NT2/D1 (cell line): ENCODE measurements around the gene SLC2A14.
"Not testable (repeated sequence)": the region's sequence is repeated elsewhere in the genome, so short reads cannot be mapped to it uniquely, and the experiment has no call there.

Experiments used
- DNase-seq: peaks from one replicate; pipeline ENCODE4 v3.0.0-alpha.2; 2011; ENCODE audit warnings: low read depth, low spot score
- H3K27me3 ChIP-seq: 2 replicates; pipeline ENCODE4 v1.6.0; 2011; ENCODE audit warnings: mild to moderate bottlenecking; ENCODE audit not compliant: insufficient read length, insufficient read depth
- H3K36me3 ChIP-seq: 2 replicates; pipeline ENCODE4 v1.6.1; 2011; ENCODE audit warnings: mild to moderate bottlenecking, low read length, mixed read lengths; ENCODE audit not compliant: insufficient read depth, insufficient read length
- H3K4me1 ChIP-seq: 2 replicates; pipeline ENCODE4 v1.5.1; 2011; ENCODE audit not compliant: insufficient read depth, insufficient read length
- H3K4me3 ChIP-seq: 2 replicates; pipeline ENCODE4 v1.5.1; 2011; ENCODE audit warnings: low read depth; ENCODE audit not compliant: insufficient read length
- H3K9ac ChIP-seq: 2 replicates; pipeline ENCODE4 v1.6.0; 2011; ENCODE audit warnings: low read depth; ENCODE audit not compliant: insufficient read length
- H3K9me3 ChIP-seq: 2 replicates; pipeline ENCODE4 v1.5.1; 2011; ENCODE audit warnings: mild to moderate bottlenecking, low read length; ENCODE audit not compliant: insufficient read depth
- SUZ12 ChIP-seq: IDR thresholded peaks from 2 replicates; pipeline ENCODE4 v1.6.1; 2011; ENCODE audit not compliant: insufficient read length, insufficient read depth; ENCODE audit errors: extremely low read depth
- YY1 ChIP-seq: IDR thresholded peaks from 2 replicates; pipeline ENCODE4 v1.6.1; 2011; ENCODE audit not compliant: insufficient read length, insufficient read depth
- ZNF274 ChIP-seq: IDR thresholded peaks from 2 replicates; pipeline ENCODE4 v1.6.1; 2011; ENCODE audit warnings: mild to moderate bottlenecking, low read depth, low read length

The SLC2A14 gene

GRCh38 chr12:7872566-7873319 is at the start of gene SLC2A14:
Gene SLC2A14, minus strand, starts transcription at chr12:7872915. Its CDS starts 3,035 bp downstream, at chr12:7869880.
- Histone ChIP-seq H3K9me3 (no peaks in the 10 kb centered on the region), H3K36me3 (peaks cover 39% of the 10 kb centered on the region), H3K4me1 (no peaks in the 10 kb centered on the region), H3K27me3 (no peaks in the 10 kb centered on the region), H3K9ac (no peak within 1 kb of the TSS), H3K4me3 (no peak within 1 kb of the TSS)
- TF ChIP-seq YY1, result no peak
- no peak for TF ChIP-seq ZNF274
- no peak for TF ChIP-seq SUZ12
- DNase-seq, result no peak

GRCh38 chr12:7921181-7921580 is 48.5 kb upstream of the SLC2A14 start:
- DNase-seq, H3K9ac ChIP-seq, H3K27me3 ChIP-seq, H3K9me3 ChIP-seq, H3K4me3 ChIP-seq, H3K4me1 ChIP-seq: not testable (repeated sequence)
- peaks cover 78% of the 10 kb centered on the region for H3K36me3 ChIP-seq

GRCh38 chr12:7918268-7918590 is 45.5 kb upstream of the SLC2A14 start:
- H3K27me3 ChIP-seq, H3K9me3 ChIP-seq, H3K4me3 ChIP-seq, H3K9ac ChIP-seq, DNase-seq: not testable (repeated sequence)
- peaks cover 11% of the 10 kb centered on the region for H3K4me1 ChIP-seq
- H3K36me3 ChIP-seq, result peaks cover 54% of the 10 kb centered on the region

- no peak for TF ChIP-seq ZNF274
- TF ChIP-seq YY1, result no peak
- no peak for TF ChIP-seq SUZ12
- H3K27me3 ChIP-seq, result no peaks in the 10 kb centered on the region
- H3K9ac ChIP-seq, result no peak overlapping the region
- DNase-seq, result no peak
- H3K36me3 ChIP-seq, result peaks cover 48% of the 10 kb centered on the region
- no peak overlapping the region for H3K4me3 ChIP-seq
- H3K9me3 ChIP-seq, result no peaks in the 10 kb centered on the region
- peaks cover 11% of the 10 kb centered on the region for H3K4me1 ChIP-seq
Observed at GRCh38 chr12:7917392-7918267, 44.9 kb upstream of the SLC2A14 start.

GRCh38 chr12:7916936-7917335 is 44.2 kb upstream of the SLC2A14 start:
- Histone ChIP-seq H3K9me3 (no peaks in the 10 kb centered on the region), H3K9ac (no peak overlapping the region), H3K4me1 (peaks cover 11% of the 10 kb centered on the region), H3K36me3 (peaks cover 41% of the 10 kb centered on the region), H3K4me3 (no peak overlapping the region), H3K27me3 (no peaks in the 10 kb centered on the region)
- DNase-seq, result no peak
- TF ChIP-seq ZNF274 (no peak), YY1 (no peak), SUZ12 (no peak)

- H3K27me3 ChIP-seq, result no peaks in the 10 kb centered on the region
- DNase-seq, result no peak
Observed at GRCh38 chr12:7915661-7916403, 43.1 kb upstream of the SLC2A14 start.

GRCh38 chr12:7910106-7910505 is 37.4 kb upstream of the SLC2A14 start:
- H3K9ac ChIP-seq, H3K27me3 ChIP-seq, DNase-seq, H3K36me3 ChIP-seq, H3K4me3 ChIP-seq, H3K9me3 ChIP-seq: not testable (repeated sequence)
- peaks cover 13% of the 10 kb centered on the region for H3K4me1 ChIP-seq

More at GRCh38 chr12:7915661-7916403, 43.1 kb upstream of the SLC2A14 start:
- no peak for TF ChIP-seq YY1
- no peak overlapping the region for H3K4me3 ChIP-seq
- no peaks in the 10 kb centered on the region for H3K9me3 ChIP-seq
- peaks cover 11% of the 10 kb centered on the region for H3K4me1 ChIP-seq
- H3K36me3 ChIP-seq, result peaks cover 30% of the 10 kb centered on the region
- H3K9ac ChIP-seq, result no peak overlapping the region
